Measurements from ENCODE around the gene IFNL3. TPM values are rescaled to one million over a fixed set of nuclear protein-coding genes. Genes with fewer than 3 reads are reported as not detected.

Gene IFNL3
- not detected in 2 replicates for total RNA-seq

GRCh38 chr19:39244410-39245100 is at the start of gene IFNL3:
IFNL3 (minus strand) TSS chr19:39245006; CDS start chr19:39244967, 39 bp downstream.

GRCh38 chr19:39268085-39268484 is 23.3 kb upstream of the IFNL3 start, which contains the start of gene IFNL2:
IFNL2 (plus strand) TSS chr19:39268396; CDS start chr19:39268569, 173 bp downstream.

GRCh38 chr19:39248806-39249205 is 4.0 kb upstream of the IFNL3 start, which contains the start of gene IFNL4:
IFNL4 (minus strand) TSS chr19:39248856.

GRCh38 chr19:39203372-39204341 is 41.1 kb downstream of the IFNL3 start, which contains the start of gene SYCN:
SYCN (minus strand) TSS chr19:39204263; CDS start chr19:39204254, 9 bp downstream.

GRCh38 chr19:39196860-39197562 is 47.8 kb downstream of the IFNL3 start, which contains the start of gene NCCRP1:
NCCRP1 (plus strand) TSS chr19:39196964; CDS start chr19:39196983, 19 bp downstream.

Other genes starting within 250 kb of the IFNL3 start
- gene FBXO27, start 212.5 kb downstream of the IFNL3 start, total RNA-seq, result 1.5 and 4.6 TPM in 2 replicates
- gene ACP7, start 160.6 kb downstream of the IFNL3 start, total RNA-seq, result not detected in 2 replicates
- 8.2 and 9.0 TPM in 2 replicates for gene PAK4, start 119.2 kb downstream of the IFNL3 start, total RNA-seq
- not detected in 2 replicates for gene NCCRP1, start 48.0 kb downstream of the IFNL3 start, total RNA-seq
- gene SYCN, start 40.7 kb downstream of the IFNL3 start, total RNA-seq, result not detected in 2 replicates
- gene IFNL4, start 3.9 kb upstream of the IFNL3 start, total RNA-seq, result not detected in 2 replicates
- gene IFNL2, start 23.4 kb upstream of the IFNL3 start, total RNA-seq, result not detected in 2 replicates
- gene IFNL1, start 51.4 kb upstream of the IFNL3 start, total RNA-seq, result not detected in 2 replicates
- gene LRFN1, start 75.9 kb upstream of the IFNL3 start, total RNA-seq, result 0.34 and 0.82 TPM in 2 replicates
- gene GMFG, start 91.0 kb upstream of the IFNL3 start, total RNA-seq, result 1.4 TPM in 1 of 2 replicates, not detected in the other
- gene SAMD4B, start 97.4 kb upstream of the IFNL3 start, total RNA-seq, result 54.0 and 68.6 TPM in 2 replicates
- 25.4 and 32.8 TPM in 2 replicates for gene PAF1, start 146.1 kb upstream of the IFNL3 start, total RNA-seq
- 23.7 and 33.6 TPM in 2 replicates for gene MED29, start 146.4 kb upstream of the IFNL3 start, total RNA-seq
- gene ZFP36, start 161.8 kb upstream of the IFNL3 start, total RNA-seq, result 100 and 116 TPM in 2 replicates
- 18.3 and 29.1 TPM in 2 replicates for gene PLEKHG2, start 167.7 kb upstream of the IFNL3 start, total RNA-seq
- 2,259 and 2,454 TPM in 2 replicates for gene RPS16, start 190.9 kb upstream of the IFNL3 start, total RNA-seq
- 66.2 and 68.4 TPM in 2 replicates for gene SUPT5H, start 200.6 kb upstream of the IFNL3 start, total RNA-seq
- gene TIMM50, start 235.8 kb upstream of the IFNL3 start, total RNA-seq, result 49.8 and 59.7 TPM in 2 replicates